HG02571 (cell line): ENCODE data around the gene ENTPD3.

ENCODE experiments used
- ATAC-seq: cut with Tn5 transposase; IDR thresholded peaks from one replicate; pipeline ENCODE4 v1.9.1; 2021; ENCODE audit warnings: mild to moderate bottlenecking, moderate library complexity; ENCODE audit not compliant: unreplicated experiment

Gene ENTPD3

DNA sequence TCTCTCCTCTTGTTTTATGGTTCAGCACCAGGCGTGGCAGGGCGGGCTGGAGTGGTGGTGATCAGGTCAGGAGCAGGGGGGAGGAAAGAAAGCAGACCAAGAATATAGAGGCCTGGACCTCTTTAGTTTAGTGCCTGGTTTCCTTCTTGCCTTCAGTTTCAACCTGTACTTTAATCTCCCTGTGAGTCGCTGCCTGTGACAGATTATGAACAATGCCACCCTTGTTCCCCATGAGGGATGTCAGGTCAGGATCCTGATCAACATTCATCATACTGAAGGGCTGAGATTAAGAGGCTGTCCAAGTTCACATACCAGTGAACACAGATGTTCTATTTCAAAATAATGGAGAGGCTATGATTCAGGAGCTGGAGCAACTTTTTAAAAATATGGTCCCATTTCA is 11.4 kb downstream of the ENTPD3 start:
- ATAC-seq, result no peak

DNA sequence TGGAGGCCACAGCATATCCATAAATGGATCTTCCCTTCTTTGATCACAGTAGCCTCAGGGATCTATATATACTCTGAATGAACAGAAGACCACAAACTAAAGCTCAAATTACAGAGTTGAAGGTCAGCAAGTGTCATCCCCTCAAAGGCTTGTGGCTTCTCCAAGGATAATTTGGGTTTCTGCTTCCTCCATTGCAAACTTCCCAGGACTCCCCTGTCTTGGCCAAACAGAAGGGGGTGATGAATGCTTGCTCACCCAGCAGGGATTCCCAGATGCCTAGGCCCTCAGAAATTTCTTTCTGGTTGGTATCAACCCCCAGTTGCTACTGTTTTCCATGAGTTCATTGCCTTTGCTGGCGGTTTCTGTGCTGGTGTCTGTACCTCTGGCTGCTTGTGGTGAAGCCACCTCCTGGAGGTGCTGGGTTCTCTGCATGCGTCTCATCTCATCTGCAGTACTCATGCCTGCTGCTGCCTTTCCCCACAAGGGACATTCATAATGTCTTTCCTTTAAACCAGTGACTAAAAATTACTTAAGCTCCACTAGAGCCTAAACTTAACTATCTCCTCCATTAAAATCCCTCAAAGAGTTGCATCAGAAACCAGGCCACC is 17.7 kb downstream of the ENTPD3 start:
- no peak for ATAC-seq

DNA sequence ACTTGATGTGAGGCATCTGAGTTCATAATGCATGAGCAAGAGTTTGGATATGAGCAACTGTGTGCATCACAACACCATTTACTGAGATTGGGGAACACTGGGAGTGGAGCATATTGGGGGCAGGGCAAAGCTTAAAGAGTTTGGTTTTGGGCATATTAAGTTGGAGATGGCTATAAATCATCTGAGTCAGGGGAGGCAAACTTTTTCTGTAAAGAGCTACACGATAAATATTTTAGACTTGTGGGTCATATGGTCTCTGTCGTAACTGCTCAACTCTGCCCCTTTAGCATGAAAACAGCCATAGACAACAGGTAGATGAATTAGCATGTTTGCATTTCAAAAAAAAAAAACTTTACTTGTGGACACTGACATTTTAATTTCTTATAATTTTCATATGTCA is 20.0 kb downstream of the ENTPD3 start:
- ATAC-seq, result no peak

DNA sequence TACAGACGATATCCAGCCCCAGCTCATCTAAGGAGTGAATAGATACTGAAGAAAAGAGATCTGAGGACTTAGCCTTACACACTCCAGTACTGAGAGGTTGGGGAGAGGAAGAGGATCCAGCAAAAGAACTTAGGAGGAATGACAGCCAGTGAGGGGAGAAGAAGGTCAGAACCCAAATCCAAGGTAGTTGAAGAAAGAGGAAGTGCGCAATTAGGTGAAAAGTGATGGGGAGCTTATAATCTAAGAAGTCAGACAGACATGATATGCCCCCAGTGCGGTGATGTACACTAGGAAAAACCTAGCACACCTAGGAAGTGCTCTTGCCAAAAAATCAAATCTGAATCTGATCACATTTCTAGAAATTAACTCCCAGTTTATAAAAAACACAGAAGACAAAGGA is 20.6 kb downstream of the ENTPD3 start:
- no peak for ATAC-seq

DNA sequence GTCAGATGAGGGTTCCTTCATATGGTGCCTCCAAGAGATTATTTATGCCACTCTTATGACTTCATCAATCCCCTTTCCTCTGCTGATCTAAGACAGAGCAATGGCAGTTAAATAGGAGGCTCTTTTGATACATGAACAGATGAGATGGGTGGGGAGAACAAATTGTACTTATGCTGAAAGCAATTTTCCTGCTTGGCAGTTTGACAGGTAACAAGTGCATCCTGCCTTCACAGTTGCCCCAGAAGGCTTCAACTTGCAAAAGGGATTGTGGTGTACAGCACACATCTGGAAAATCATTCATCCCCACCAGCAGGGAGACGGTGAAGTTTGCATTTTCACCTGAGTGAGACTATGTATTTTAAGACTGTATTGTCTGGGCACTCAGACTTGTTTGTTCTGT is 27.3 kb downstream of the ENTPD3 start:
- no peak for ATAC-seq

DNA sequence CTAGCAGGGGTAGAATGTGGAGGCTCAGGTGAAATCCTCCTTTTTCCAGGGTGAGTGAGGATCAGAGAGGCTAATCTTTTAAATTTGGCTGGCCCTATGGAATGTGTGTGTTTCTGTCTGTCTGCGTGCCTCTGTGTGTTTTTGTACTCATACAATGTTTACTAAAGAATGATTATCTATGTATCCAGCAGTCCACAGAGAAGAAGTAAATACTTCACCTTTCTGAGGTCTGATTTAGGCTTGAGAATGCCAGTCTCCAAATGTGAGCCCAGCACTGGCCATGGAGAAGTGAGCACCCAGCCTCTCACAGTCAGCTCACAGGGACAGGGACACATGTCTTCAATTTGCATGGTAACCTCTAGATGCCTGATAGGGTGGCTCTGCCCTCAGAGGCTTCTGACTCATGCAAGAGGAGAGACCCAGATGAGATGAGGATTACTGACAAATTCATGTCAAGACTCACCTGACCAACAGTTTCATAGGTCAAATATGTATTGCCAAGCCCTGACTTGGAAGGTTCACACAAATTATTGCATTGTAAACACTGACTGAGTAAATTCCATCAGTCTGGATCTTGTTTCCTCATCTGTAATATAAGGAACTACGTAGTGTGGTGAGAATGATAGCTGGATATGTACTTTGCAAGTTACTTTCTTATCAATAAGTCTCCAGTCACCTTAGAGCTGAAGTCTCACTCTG is 31.0 kb downstream of the ENTPD3 start:
- ATAC-seq, result no peak

DNA sequence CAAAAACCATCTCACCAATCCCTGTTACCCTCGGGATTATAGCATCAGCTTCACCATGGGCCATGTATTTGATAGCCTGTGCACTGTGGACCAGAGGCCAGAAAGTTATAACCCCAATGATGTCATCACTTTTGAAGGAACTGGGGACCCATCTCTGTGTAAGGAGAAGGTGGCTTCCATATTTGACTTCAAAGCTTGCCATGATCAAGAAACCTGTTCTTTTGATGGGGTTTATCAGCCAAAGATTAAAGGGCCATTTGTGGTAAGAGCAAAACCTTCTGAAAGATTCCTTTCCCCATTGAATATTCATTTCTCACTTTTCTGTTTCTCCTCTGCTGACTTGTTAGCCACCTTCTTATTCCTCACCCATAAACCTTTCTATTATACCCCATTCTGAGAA is 35.9 kb downstream of the ENTPD3 start:
- ATAC-seq, result no peak

DNA sequence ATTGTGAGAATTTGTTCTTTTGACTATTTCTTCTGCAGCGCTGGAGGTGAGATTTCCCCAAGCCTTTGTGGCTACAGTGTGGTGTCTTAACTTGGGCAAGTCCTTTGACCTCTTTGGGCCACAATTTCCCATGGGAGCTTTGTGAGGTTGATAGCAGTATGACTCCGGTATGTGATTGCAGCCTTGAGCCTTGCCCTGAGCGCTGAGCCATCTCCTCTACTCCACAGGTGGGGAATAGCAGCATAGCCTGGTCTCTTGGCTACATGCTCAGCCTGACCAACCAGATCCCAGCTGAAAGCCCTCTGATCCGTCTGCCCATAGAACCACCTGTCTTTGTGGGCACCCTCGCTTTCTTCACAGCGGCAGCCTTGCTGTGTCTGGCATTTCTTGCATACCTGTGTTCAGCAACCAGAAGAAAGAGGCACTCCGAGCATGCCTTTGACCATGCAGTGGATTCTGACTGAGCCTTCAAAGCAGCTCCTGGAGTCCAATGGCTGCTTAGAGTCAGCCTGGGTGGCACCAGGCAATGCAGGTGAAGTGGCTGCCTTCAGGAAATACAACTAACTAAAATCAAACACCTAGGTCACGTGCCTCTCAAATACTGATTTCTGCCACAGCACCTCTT is 40.2 kb downstream of the ENTPD3 start:
- no peak for ATAC-seq

DNA sequence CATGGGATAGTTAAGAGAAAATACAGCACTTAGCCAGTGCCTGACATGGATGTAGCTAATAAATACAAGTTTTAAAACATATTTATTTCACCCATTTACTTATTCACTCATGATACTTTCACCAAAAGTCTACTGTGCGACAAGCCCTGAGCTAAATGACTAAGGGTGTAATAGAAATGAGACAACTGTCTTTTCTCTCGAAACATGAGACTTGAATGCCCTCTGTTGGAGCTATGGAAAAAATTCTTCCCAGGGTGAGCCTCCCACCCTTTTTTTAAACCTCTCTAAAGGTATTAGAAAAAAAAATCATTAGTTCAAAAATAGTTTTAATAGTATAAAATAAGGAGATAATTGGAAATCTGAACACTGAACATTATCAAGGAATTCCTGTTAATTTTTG is 45.8 kb downstream of the ENTPD3 start:
- no peak for ATAC-seq

DNA sequence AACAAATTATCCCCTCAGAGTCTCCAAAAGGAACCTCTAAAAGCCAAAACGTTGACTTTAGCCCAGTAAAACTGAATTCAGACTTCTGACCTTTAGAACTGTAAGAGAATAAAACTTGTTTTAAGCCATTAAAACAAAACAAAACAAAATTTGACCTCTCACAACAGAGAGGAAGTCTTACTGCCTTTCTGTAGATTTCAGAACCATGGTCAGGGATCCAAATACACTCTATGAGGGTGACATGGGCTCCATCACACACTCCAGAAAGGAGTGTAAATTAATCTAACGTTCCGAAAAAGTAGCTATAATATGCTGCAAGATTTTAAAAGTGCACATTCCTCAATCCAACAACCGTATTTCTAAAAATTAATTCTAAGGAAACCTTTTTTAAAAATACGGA is 50.9 kb downstream of the ENTPD3 start:
- no peak for ATAC-seq

DNA sequence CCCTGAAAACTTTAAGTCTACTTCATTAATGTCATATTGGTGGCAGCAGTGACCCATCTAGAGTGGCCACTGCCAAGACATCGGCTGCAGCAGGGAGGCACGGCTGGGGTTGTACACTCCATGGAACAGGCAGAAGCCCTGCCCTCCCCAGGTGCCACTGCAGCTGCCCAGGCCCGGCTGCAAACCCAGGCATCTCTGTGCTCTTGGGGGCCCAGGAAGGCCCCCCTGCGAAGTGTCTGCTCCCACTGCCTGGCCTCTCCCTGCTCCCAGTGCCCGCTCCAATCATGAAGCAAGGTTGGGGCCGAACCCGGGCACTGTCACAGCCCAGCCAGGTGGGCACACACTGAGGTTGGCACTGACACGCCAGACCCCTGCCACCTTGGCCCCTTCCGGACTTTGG is 58.1 kb downstream of the ENTPD3 start:
- ATAC-seq, result no peak

DNA sequence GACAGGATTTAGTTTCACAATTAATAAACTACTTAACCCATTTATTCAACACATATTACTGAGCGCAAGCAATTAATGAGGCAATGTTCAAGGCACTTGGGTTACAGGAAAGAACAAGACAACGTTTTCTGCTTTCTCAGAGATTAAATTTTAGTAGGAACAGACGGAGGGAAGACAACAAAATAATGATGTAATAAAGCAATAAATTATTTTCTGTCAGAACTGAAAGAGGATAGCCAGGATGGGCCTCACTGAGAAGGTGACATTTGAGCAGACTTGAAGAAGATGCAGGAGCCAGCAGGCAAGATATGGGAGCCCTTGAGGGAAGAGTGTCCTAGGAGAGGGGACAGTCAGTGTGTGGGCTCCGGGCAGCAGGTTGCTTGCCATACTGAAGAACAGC is 58.9 kb downstream of the ENTPD3 start:
- ATAC-seq, result no peak

DNA sequence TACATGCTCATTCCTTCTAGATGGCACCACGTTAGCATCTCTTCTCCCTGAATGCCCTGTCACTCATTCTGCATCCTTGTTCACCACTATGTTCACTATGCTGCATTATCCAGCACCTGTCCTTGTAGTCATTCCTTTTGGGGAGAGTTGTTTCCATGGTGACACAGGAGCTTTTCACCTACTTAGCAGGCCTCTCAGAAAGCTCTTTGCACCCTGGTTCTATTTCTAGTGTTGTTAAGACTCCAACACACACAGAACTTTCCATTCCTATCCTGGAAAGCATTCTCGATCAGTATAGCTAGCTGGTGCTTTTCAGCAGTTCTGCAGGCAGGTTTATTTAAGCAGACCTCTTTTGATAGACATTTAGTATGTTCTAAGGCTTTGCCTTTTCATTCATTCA is 63.5 kb downstream of the ENTPD3 start:
- ATAC-seq, result no peak

DNA sequence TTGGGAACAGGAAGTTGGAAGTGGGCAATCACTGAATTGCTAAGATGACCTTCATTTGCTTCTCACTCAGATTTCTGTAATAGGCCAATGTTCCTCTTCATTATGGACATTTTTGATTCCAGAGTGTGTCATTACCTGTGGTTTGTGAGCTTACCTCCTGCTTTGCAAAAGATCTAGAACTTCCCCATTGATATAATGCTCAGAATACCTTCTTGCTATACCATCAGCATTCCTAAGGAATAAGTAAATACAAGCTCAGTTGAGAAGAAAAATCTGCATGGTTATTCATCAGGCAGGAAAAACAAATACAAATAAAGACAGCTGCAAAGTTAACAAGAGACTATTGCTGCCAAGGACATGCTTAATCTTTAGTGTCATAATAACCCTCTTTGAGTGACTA is 64.6 kb downstream of the ENTPD3 start:
- ATAC-seq, result no peak

DNA sequence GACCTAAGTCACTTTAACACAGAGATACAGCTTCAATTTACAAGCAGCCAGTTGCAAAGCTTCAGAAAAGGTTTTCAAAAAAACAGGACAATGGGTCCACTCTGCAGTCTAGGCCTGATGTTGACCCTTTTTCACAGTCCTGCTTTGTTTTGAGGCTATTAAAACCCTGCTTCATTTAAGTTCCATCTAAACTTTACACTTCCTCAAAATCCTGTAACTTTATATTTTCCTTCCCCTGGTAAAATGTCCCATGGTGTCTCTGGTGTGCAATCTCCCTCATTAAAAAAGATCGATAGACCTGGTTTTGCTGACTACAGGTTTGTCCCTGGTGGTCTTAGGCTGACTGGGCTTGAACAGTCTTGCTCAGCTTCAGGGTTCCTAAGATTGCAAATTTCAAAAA is 65.1 kb downstream of the ENTPD3 start:
- ATAC-seq, result no peak

DNA sequence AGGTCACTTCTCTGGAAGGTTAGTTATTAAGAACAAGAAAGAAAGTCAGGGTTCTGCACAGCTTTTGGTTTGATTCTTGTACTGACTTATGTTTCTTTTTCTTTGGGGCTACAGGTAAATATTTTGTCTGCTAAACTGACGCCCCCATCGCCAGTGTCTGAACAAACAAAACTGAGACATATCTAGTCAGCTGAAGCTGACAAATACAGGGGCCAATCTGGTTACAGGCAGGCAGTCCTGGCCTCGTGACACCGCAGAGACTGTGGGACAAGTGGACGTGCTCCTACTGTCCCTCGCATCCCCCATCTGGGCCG is 65.5 kb downstream of the ENTPD3 start:
- ATAC-seq, result no peak

DNA sequence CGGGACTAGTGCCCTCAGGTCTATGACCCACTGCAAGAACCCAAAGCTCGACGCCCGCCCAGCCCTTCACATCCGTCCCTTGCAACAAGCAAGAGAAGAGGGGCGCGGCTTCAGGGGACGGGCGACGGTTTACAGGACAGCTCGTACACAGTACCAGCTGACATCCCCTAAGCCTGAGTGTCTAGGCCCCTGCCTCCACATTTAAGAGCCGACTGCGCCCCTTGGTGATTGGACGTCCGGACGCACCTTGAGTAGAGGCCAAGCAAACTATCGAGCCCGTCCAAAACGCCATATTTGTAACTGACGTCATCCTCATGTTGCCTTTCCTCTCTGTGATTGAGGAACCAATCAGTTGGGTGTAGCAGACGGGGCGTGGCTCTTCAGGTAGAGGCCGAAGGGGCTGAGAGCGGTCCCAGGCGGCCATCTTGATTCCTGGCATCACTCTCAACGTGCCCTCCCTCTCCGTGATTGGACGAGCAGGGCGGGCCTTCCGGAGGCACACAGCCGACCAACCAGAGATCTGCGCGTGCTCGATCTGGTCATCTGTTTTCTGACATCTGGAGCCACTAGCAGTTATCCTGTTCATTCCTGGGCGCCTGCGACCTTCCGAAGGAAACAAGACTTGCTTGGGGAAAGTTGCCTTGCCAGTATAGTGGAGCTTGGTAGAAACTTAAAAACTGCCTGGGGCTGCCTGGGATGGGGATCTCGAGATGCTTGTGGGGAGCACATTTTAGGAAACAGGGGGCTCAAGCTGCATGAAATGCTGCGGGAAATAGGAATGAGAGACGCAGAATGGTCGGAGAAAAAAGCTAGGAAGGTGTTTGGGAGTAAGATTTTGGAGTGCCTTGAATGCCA is 66.1 kb downstream of the ENTPD3 start:
- peak; percentile 95 for ATAC-seq

DNA sequence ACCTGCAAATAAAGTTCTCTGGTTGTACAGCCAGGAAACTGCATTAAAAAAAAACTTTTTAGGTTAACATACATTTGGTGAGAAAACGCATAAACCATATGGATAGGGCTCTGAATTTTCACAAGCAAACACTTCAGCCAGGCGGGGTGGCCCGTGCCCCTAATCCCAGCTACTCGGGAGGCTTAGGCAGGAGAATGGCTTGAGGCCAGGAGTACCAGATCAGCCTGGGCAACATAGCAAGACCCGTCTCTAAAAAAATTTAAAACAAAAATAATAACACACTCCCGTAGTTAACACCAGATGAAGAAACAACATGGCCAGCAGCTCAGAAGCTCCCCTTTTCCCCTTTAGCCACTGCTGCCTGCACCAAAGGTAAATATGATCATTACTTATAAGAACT is 66.9 kb downstream of the ENTPD3 start:
- ATAC-seq, result no peak

DNA sequence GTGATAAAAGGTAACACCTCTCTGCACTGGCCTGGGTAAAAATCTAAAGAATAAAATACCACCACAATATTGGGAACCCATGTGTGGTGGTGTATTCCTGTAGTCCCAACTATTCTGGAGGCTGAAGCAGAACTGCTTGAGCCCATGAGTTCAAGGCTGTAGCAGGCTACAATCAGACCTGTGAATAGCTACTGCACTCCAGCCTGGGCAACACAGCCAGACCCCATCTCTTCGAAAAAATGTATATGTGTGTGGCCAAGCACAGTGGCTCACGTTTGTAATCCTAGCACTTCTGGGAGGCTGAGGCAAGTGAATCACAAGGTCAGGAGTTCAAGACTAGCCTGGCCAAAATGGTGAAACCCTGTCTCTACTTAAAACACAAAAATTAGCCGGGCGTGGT is 68.3 kb downstream of the ENTPD3 start:
- ATAC-seq, result no peak

DNA sequence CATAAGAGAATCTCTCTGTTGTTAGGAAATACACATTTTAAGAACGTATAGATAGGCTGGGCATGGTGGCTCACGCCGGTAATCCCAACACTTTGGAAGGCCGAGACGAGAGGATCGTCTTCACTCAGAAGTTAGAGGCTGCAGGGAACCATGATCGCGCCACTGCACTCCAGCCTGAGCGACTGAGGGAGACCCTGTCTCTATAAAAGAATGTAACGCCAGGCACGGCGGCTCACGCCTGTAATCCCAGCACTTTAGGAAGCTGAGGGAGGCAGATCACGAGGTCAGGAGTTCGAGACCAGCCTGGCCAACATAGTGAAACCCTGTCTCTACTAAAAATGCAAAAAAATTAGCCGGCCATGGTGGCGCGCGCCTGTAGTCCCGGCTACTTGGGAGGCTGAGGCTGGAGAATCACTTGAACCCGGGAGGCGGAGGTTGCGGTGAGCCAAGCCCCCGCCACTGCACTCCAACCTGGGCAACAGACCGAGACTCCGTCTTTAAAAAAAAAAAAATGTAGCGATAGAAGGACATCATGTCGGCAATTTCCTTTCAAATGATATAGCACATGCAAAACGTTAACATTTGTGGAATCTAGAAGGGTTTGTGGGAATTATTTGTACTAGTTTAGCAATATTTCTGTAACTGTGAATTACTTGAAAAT is 69.4 kb downstream of the ENTPD3 start:
- ATAC-seq, result no peak
